Measurements from ENCODE around the gene CALCOCO1.

Gene CALCOCO1

GRCh38 chr12:53751336-53752191 is 24.3 kb upstream of the CALCOCO1 start, which contains the start of gene CISTR:
TSS of gene CISTR (minus strand) at chr12:53751979.
- DNase-seq, result no peak

- DNase-seq, result peak in 1 of 2 experiments; percentile 65
Observed at GRCh38 chr12:53750812-53751335, 23.6 kb upstream of the CALCOCO1 start.

GRCh38 chr12:53749986-53750811 is 22.9 kb upstream of the CALCOCO1 start:
- no peak for DNase-seq

GRCh38 chr12:53748072-53748840 is 21.0 kb upstream of the CALCOCO1 start:
- no peak for DNase-seq

- no peak for DNase-seq
Observed at GRCh38 chr12:53747095-53747494, 19.8 kb upstream of the CALCOCO1 start.

GRCh38 chr12:53746592-53747092 is 19.4 kb upstream of the CALCOCO1 start:
- peak; percentile 22 to 86 for DNase-seq

GRCh38 chr12:53744751-53745150 is 17.5 kb upstream of the CALCOCO1 start:
- DNase-seq, result peak in 1 of 2 experiments; percentile 30

- DNase-seq, result no peak
Observed at GRCh38 chr12:53744130-53744441, 16.8 kb upstream of the CALCOCO1 start.

GRCh38 chr12:53743266-53744129 is 16.2 kb upstream of the CALCOCO1 start:
- DNase-seq, result peak in 1 of 2 experiments; percentile 55

- DNase-seq, result no peak
Observed at GRCh38 chr12:53740130-53740491, 12.9 kb upstream of the CALCOCO1 start.

GRCh38 chr12:53739214-53740129 is 12.2 kb upstream of the CALCOCO1 start:
- no peak for DNase-seq

GRCh38 chr12:53738406-53739213 is 11.4 kb upstream of the CALCOCO1 start:
- no peak for DNase-seq

GRCh38 chr12:53737951-53738405 is 10.7 kb upstream of the CALCOCO1 start:
- DNase-seq, result no peak

- DNase-seq, result no peak
Observed at GRCh38 chr12:53737093-53737808, 10.0 kb upstream of the CALCOCO1 start.

- DNase-seq, result no peak
Observed at GRCh38 chr12:53736592-53736991, 9.3 kb upstream of the CALCOCO1 start.

GRCh38 chr12:53735556-53735955 is 8.3 kb upstream of the CALCOCO1 start:
- DNase-seq, result peak; percentile 93 to 99

- DNase-seq, result no peak
Observed at GRCh38 chr12:53734425-53734824, 7.2 kb upstream of the CALCOCO1 start.

GRCh38 chr12:53733807-53734200 is 6.6 kb upstream of the CALCOCO1 start:
- DNase-seq, result no peak
